HFFc6 (cell line): ENCODE results near the gene HTRA2. TPM values are rescaled to one million over a fixed set of nuclear protein-coding genes. Genes with fewer than 3 reads are reported as not detected.

ENCODE experiments used
- DNase-seq: peaks from one replicate; pipeline ENCODE4 v3.0.0-alpha.2; 2018
- H3K27ac Mint-ChIP-seq: 2 replicates; pipeline ENCODE4 v1.8.0; 2020; ENCODE audit warnings: mild to moderate bottlenecking, mixed read lengths
- H3K27me3 Mint-ChIP-seq: 2 replicates; pipeline ENCODE4 v1.8.0; 2021; ENCODE audit warnings: mild to moderate bottlenecking, moderate library complexity, mixed read lengths; ENCODE audit not compliant: insufficient read depth
- H3K36me3 Mint-ChIP-seq: 2 replicates; pipeline ENCODE4 v1.8.0; 2021; ENCODE audit warnings: low read depth, mixed read lengths
- H3K4me1 Mint-ChIP-seq: 2 replicates; pipeline ENCODE4 v1.8.0; 2020; ENCODE audit warnings: low read depth, mixed read lengths
- H3K4me3 Mint-ChIP-seq: 2 replicates; pipeline ENCODE4 v1.8.0; 2020; ENCODE audit warnings: mild to moderate bottlenecking, moderate library complexity, mixed read lengths
- H3K9me3 Mint-ChIP-seq: 2 replicates; pipeline ENCODE4 v1.8.0; 2020; ENCODE audit warnings: mild to moderate bottlenecking, mixed read lengths
- CTCF ChIP-seq: fragments of 200-600 bp; sonication (generic); IDR thresholded peaks from 2 replicates; pipeline ENCODE4 v1.5.0; 2021; ENCODE audit warnings: antibody characterized with exemption, mild to moderate bottlenecking
- total RNA-seq, 6 experiments: library from RNA; stranded (reverse); fragmentation: NEBNext Ultra II Directional; extraction: Animal tissue kit (Norgen Biotek cat#: 25700); gene quantifications; 2 replicates in 1 of 6; 3 replicates in 5 of 6; pipeline ENCODE4 v1.2.3, GENCODE V29; 2021

Gene HTRA2
- total RNA-seq, 6 experiments from 2014 or later = 29.7 to 43.3 (median 33.6) TPM

GRCh38 chr2:74503506-74504475 lies 25.9 kb upstream of the HTRA2 start:
- DNase-seq = no peak
- no peaks in the 10 kb centered on the region for H3K9me3 Mint-ChIP-seq
- peaks cover 22% of the 10 kb centered on the region for H3K36me3 Mint-ChIP-seq
- H3K27me3 Mint-ChIP-seq = peaks cover 20% of the 10 kb centered on the region
- H3K4me3 Mint-ChIP-seq = peak overlapping the region; percentile 98
- TF ChIP-seq CTCF = no peak
- H3K4me1 Mint-ChIP-seq = peaks cover 56% of the 10 kb centered on the region
- H3K27ac Mint-ChIP-seq = peak overlapping the region; percentile 85

GRCh38 chr2:74504591-74504990 lies 25.1 kb upstream of the HTRA2 start:
- H3K4me1 Mint-ChIP-seq = peaks cover 55% of the 10 kb centered on the region
- no peak for DNase-seq
- peaks cover 20% of the 10 kb centered on the region for H3K27me3 Mint-ChIP-seq
- H3K36me3 Mint-ChIP-seq = peaks cover 22% of the 10 kb centered on the region
- TF ChIP-seq CTCF = no peak
- no peaks in the 10 kb centered on the region for H3K9me3 Mint-ChIP-seq
- H3K27ac Mint-ChIP-seq = peak overlapping the region; percentile 46
- peak overlapping the region; percentile 98 for H3K4me3 Mint-ChIP-seq

DNA sequence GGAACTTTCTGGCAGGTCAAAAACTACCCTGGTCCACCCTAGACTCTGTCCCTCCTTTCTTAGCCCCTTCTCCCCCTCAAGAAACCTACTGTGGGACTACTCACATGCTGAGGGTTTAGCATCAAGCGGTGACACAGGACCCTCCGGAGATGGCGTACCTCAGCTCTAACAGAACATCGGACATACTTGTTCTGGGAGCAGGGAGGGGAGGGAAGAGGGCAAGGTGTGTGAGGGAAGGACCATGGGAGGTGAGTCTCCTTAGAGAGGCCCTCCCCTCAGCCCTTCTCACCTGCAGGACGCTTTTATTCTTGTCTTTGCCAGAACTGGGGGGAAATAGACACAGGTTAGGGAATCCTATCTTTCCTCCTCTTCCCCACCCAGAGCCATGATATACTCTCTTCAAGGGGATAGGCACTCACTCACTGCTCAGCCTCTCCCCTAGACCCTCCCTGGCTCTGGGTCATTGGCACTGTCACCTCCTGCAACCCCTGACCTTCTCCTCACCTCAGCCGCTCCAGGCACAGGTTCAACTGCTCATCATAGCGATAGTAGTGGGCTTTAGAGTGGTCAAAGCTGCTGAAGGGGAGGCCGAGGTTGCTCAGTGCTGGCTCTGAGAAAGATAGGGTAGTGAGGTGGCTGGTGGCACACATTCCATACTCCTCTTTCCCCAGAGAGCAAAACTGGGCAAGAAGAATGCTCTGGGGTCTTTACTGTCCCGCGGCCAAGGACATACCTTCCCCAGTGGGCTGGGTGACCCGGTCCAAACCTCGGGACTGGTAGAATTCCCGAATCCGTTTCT lies 24.1 kb upstream of the HTRA2 start:
- H3K9me3 Mint-ChIP-seq = no peaks in the 10 kb centered on the region
- no peak for DNase-seq
- peaks cover 59% of the 10 kb centered on the region for H3K4me1 Mint-ChIP-seq
- H3K36me3 Mint-ChIP-seq = peaks cover 22% of the 10 kb centered on the region
- peaks cover 12% of the 10 kb centered on the region for H3K27me3 Mint-ChIP-seq
- no peak for TF ChIP-seq CTCF
- no peak overlapping the region for H3K27ac Mint-ChIP-seq
- peak overlapping the region; percentile 98 for H3K4me3 Mint-ChIP-seq

- peaks cover 15% of the 10 kb centered on the region for H3K27me3 Mint-ChIP-seq
- peak; percentile 70 for TF ChIP-seq CTCF
- peak within 1 kb of the TSS; percentile 98 for H3K4me3 Mint-ChIP-seq
- peak within 1 kb of the TSS; percentile 100 for H3K27ac Mint-ChIP-seq
- peak; percentile 95 for DNase-seq
- H3K4me1 Mint-ChIP-seq = peaks cover 69% of the 10 kb centered on the region
- no peaks in the 10 kb centered on the region for H3K9me3 Mint-ChIP-seq
- peaks cover 22% of the 10 kb centered on the region for H3K36me3 Mint-ChIP-seq
Measured at GRCh38 chr2:74507145-74507925, 22.4 kb upstream of the HTRA2 start, which contains the start of gene PCGF1. Gene PCGF1 (minus strand): TSS chr2:74507695. CDS start chr2:74507668, 27 bp downstream.
